AG04449 (cell line): ENCODE data around the gene BMPR2.

Experiments used
- CTCF ChIA-PET: fragments of 350-600 bp; formaldehyde crosslinking; extraction: SDS; loops from one replicate; lab custom pipeline; 2021; ENCODE audit warnings: antibody characterized with exemption; lab: Yijun Ruan, JAX
- POLR2A ChIA-PET: fragments of 400-600, 350-600 bp; formaldehyde crosslinking; extraction: SDS; loops from one replicate; lab custom pipeline; 2020; ENCODE audit warnings: antibody characterized with exemption, inconsistent platforms; lab: Yijun Ruan, JAX
- DNase-seq: peaks from one replicate; pipeline ENCODE4 v3.0.0-alpha.2; 2010; ENCODE audit warnings: low read depth, low spot score
- H3K4me3 ChIP-seq: 2 replicates; pipeline ENCODE4 v1.5.1; 2011; ENCODE audit warnings: low read depth, mild to moderate bottlenecking, control low read depth, low read length
- TF ChIP-seq, protein P1 (sequence below): IDR thresholded peaks from one replicate; pipeline ENCODE4 v1.5.1; 2011; ENCODE audit warnings: mild to moderate bottlenecking, moderate library complexity, low read length, control low read depth, inconsistent platforms; ENCODE audit not compliant: insufficient read depth; ENCODE audit errors: missing control alignments

BMPR2 gene

DNA sequence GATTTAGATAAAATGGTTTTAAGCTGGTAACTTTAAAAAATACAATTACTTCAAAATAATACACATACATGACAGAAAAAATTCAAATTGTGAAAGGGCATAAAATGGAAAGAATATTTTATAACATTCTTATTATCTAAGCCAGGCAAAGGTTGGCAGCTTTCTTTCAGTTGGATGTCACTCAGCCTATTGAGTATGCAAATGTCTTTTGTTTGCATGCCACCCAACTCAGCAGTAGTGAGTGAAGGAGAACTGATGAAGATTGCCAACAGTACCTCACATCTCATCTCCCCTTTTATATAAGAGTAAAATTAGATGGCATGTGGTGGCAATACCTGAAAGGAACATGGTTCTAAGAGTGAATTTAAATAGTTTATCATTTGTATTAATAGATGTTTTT is 24.8 kb downstream of the BMPR2 start:
- CTCF ChIA-PET = interaction anchor here (1.0 kb wide), 1 partner anchor 129 kb away, joined by 4 read pairs; no protein-coding TSS in a partner anchor
- H3K4me3 ChIP-seq = no peak overlapping the region
- TF ChIP-seq, protein P1, sequence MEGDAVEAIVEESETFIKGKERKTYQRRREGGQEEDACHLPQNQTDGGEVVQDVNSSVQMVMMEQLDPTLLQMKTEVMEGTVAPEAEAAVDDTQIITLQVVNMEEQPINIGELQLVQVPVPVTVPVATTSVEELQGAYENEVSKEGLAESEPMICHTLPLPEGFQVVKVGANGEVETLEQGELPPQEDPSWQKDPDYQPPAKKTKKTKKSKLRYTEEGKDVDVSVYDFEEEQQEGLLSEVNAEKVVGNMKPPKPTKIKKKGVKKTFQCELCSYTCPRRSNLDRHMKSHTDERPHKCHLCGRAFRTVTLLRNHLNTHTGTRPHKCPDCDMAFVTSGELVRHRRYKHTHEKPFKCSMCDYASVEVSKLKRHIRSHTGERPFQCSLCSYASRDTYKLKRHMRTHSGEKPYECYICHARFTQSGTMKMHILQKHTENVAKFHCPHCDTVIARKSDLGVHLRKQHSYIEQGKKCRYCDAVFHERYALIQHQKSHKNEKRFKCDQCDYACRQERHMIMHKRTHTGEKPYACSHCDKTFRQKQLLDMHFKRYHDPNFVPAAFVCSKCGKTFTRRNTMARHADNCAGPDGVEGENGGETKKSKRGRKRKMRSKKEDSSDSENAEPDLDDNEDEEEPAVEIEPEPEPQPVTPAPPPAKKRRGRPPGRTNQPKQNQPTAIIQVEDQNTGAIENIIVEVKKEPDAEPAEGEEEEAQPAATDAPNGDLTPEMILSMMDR = no peak
- POLR2A ChIA-PET = no interaction called here
- no peak for DNase-seq

DNA sequence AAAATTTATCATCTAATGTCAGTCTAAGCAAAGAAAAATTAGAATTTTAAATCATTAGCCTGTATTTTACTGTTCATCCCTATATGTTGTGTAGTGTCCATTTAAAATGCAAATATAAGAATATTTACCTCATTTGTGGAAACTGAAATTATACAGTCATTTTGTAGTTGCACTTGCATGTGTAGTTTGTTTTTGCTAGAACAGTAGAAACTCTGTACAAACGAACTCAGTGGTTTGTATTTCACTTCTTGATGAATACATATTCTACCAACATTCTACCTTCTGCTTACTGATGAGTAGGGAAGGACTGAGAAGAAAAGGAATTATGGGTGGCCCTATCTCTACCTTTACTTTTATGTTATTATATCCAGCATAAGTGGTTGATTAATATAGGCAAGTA is 29.7 kb downstream of the BMPR2 start:
- CTCF ChIA-PET = no interaction called here

DNA sequence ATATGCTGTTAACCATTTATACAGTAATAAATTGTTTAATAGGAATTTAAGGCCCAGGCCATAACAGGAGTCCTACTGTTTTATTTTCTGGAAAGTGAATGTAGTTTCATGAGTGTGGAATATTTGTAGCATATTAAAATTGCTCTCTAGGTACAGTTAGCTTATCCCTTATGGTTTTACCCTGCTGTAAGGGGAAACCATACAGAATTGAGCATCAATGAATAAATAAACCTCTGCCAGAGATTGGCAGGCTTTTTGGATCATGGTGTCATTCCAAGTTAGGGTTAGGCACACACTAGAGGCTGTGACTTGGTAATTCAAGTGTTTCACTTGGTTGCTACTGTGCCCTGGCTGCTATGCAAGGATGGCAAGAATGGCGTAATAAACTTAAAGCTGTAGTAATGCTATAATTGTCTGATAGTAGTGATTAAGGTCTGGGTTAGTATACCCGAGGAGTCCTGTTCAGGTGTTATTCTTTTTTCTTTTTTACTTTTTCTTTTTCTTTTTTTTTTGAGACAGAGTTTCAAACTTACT is 30.4 kb downstream of the BMPR2 start:
- DNase-seq = no peak
- CTCF ChIA-PET = no interaction called here
- TF ChIP-seq, protein P1 = no peak
- POLR2A ChIA-PET = no interaction called here
- H3K4me3 ChIP-seq = no peak overlapping the region

More for the DNA sequence above, 29.7 kb downstream of the BMPR2 start:
- H3K4me3 ChIP-seq = no peak overlapping the region
- no peak for DNase-seq
- POLR2A ChIA-PET = no interaction called here
- TF ChIP-seq, protein P1 = no peak

DNA sequence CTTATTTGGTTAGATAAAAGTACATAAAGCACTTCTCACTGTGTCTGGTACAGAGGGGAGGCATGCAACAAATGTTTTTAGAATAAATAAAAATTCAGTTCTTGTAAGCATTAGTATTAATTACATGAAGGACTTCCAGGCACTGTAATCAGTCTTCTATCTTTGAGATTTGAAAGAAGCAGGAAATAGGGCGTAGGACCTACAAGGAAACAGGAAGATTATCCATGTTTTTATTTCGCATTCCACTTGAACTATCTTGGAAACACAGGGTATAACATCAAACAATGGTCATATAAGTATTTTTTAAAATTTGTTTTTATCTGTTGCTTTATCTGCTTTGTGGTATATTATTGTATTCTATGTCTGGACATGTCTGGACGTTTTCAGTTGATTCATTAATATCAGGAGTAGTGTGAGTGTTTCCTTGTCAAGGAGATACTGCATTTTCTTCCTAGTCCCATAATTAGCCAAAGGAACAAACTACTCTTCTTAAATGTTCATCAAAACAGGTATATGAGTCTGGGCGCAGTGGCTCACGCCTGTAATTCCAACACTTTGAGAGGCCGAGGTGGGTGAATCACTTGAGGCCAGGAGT is 32.5 kb downstream of the BMPR2 start:
- no peak overlapping the region for H3K4me3 ChIP-seq
- ChIA-PET CTCF (no interaction called here), POLR2A (no interaction called here)
- no peak for DNase-seq
- TF ChIP-seq, protein P1 = no peak

DNA sequence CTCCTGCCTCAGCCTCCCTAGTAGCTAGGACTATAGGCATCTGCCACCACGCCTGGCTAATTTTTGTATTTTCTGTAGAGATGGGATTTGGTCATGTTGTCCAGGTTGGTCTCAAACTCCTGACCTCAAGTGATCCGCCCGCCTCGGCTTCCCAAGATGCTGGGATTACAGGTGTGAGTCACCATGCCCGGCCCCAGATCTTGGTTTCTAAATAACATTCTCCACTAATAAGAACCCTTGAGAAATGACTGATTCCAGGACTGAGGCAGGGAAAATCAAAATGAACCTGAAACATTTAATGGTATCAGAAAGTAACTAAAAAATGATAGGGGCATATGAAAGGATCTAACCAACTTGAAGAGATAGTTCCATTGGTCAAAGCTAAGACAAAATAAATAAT is 34.0 kb downstream of the BMPR2 start:
- CTCF ChIA-PET = no interaction called here
- POLR2A ChIA-PET = no interaction called here
- DNase-seq = no peak
- H3K4me3 ChIP-seq = no peak overlapping the region
- TF ChIP-seq, protein P1 = no peak

DNA sequence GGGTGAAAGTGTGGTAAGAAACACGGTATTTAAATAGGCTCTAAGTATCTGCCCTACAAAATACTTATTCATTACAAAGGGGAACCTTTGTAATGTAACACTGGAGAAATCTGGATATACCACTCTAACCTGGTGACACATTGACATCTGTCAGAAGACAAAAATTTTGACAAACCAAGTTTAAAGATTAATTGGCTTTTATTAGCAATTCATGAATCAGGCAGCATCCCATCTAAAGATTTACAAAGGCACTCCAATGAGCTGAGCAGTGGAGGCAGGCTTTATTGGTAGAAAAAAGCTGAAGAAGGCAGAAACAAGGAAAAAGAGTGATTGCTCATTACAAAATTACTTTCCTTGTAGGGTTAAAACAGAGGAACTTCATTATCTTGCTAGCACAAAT is 35.0 kb downstream of the BMPR2 start:
- ChIA-PET CTCF (no interaction called here), POLR2A (no interaction called here)
- H3K4me3 ChIP-seq = no peak overlapping the region
- DNase-seq = no peak
- TF ChIP-seq, protein P1 = no peak
